T follicular helper cell (primary cell): ENCODE results near the gene NR6A1.

Experiments
- DNase-seq: peaks from one replicate; pipeline ENCODE4 v3.0.0-alpha.2; 2020; ENCODE audit warnings: low read depth

The NR6A1 gene

DNA sequence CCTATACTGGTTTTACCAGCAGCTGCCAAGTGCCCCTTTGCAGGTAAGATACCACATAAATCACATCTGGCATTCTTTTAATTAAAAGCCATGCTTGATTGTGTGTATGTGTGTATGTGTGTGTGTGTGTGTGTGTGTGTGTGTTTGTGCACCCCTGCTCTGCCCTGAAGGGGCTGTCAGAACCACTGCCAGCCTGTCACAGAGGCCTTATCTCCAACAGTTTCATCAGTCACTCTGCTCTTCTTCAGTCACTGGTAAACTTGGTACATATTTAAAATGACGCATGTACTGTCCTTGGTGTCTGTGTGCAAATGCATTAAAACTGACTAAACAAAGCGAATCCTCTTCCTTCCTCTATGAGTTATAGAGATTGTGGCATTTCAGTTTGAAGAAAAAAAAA, 244.9 kb downstream of the NR6A1 start:
- DNase-seq: no peak

DNA sequence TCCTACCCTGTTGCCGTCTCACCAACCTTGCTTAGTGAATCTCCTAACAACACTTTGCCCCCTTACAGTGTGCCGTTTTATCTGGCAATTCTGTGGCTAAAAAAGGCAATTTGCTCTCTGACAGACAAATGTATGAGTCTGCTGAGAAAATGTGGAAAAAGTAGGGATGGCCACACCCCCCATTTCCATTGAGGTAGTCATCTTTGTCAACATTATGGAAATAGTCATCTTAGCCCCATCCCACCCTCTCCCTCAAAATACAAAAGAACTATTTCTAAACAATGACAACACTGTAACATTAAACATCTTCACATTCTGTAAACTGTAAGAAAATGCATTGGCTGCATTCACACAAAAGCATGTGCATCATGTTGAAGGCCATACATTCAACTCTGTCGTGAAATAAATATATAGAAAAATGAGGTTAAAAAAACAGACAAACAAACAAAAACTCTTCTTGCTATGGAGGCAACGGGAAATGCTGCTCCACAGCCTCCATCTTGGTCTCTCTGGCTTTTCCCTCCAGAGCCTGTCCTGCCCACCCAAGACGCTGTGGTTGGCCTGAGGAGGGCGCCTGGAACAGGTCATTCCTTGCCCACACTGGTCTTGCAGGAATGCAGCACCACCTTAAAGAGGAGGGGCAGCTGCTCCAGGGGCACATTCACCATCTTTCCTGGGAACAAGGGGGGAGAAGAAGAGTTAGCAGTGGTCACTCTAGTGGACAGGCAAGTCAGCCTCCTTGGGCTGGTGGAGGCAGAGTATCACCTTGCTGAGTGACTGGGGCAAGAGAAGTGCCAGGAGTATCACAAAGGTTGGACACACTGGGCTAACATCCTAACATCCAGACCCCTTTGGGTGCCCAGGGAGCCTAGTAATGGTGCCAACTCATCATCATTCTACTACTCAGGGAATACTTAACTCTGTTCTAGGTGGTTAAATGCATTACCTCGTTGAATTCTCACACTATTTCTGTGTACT, 248.7 kb downstream of the NR6A1 start:
- DNase-seq: no peak

DNA sequence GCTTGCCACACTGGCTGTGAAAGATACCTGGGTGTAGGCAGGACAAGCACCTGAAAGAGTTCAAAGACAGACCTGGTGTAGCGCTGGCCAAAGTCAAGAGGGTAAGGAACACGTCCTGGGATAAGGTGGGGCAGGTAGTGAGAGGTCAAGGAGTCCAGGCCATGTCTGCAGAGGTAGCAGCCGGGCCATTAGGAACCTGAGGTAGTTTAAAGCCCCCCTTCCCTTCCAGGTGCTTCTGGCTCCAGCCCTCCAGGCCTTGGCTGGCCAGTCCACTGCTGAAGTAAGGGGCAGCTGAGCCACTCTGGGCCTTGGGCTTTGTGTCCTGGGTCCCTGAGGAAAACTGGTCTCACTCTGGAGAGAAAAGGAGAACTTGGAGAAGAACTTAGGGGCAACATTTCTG, 250.0 kb downstream of the NR6A1 start:
- no peak for DNase-seq

DNA sequence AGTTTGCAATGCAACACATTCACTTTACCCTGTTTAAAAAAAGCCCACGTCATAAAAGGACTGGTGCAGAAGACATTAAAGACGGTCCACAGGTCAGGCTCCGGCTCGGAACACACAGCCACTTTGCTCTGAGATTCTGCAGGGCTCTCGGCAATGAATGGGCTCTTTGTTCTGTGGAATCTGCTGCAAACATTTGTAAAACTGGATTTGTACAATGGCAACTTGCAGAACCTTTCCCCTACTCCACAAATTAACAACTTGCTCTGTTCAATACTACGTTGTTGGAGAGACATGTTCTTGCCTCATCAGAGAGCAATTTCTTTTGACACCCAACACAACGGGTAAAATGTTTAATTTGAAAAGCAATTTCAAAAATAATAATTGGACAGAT, 250.9 kb downstream of the NR6A1 start:
- no peak for DNase-seq

DNA sequence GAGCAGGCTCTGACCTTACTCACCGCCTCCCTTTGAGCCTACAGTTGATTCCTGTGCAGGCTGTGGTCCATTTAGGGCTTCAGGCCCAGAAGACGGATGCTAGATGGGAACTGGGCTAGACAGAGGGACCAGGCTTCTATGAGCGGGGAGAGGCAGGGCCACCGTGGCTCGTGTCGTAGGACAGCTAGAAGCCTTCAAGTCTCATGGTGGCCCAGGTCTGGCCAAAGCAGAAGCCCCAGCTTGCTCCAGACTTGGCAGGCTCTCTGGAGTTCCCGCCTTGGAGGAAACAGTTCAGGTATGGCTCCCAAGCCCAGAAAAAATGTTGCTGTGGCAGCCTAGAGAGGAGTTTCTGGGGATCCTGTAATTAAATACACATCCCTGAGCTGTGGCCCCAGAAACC, 253.0 kb downstream of the NR6A1 start:
- DNase-seq: no peak

DNA sequence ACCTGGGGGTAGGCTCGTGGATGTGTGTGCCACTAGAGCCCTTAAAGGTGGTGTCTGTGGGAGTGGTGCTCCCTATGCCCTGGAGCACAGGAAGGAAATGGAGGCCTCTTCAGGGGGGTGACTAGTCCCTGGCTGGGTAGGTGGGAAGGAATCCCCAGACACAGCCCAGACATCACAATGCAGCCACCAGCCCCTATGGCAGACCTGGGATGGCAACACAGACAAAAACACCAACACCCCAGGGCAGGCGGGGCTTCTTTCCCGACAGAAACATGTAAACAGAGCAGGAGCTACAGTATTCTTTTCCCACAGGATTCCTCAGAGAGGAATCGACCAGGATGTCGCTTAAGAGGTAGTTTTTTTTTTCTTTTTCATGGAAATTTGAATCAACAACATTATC, 253.5 kb downstream of the NR6A1 start:
- DNase-seq: no peak

DNA sequence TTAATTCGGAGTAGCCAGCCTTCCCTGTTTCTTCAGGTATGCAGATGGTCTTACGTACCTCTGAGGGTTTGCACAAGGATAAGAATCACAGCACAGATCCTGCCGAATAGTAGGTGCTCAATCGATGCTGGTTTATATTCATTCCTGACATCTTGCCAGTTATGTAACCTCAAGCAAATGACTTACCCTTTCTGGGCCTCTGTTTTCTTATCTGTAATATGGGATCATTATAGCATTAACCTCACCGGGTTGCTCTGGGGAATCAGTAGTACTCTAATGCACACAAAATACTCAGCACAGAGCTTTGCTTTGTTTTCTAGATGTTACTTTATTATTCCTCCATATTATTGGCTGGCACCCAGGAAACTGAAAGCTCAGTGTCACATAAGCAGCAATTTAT, 256.2 kb downstream of the NR6A1 start:
- DNase-seq: no peak

DNA sequence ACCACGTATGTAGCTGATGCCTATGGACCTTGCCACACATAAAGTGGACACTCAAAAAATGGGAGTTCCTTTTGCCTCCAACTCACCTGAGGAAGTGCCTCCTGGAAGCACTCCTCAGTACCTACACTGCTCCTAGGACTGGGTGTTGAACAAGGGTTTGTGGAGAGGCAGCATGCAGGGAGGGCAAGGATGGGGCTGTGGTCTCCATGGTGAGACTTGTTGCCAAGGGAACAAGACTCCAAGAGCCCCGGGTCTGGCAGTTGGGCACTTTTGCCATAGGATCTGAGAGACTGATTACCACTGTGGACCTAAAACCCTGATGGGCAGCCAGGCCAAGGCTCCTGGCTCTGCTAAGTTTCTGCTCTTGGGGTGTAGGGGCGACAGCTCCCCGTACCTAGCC, 257.0 kb downstream of the NR6A1 start:
- no peak for DNase-seq

DNA sequence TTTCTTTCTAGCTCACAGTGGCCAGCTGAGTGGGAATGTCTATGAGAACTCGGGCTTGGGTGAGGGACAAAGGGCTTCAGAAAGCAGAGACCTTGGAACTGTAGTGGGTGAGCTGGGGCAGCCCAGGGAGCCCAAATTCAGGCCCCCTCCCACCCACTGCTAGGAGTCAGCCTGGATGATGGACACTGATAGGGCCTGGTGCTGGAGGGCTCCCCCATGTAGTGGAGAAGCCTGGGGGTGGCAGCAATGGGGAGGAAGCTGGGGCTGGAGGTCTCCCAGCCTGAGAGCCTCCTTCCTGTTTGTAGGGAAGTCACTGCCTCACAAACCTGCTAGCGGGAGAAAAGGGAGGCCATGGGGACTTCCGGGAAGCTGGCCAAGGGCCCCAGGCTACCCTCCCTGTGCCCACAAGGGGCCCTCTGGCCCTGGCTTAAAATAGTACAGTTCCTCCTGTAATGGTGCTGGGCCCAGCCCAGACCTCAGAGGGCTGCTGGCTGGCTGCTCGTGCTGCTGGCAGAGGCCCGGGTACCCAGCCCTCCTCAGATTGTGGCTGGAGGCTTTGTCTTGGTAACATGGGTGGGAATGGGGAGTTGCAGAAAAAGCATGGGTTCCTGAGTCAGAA, 257.6 kb downstream of the NR6A1 start:
- no peak for DNase-seq

DNA sequence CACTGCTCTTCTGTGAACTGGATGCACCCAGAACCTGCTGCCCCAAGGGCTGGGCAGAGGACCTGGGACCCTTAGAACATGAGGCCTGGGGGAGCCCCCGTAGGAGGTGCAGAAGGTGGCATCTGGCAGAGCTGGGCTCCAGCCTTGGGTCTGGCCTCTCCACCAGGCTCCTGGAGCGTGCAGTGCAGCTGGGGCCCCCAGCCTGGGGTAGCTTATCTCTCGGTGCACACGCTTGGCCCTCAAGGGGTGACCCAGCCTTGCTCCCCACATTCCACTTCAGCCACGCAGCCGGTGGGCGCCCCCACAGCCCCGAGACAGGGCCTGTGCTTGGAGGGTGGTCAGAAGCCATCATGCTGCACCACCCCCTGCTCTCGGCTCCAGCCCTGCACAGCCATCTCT, 258.3 kb downstream of the NR6A1 start:
- DNase-seq: no peak

DNA sequence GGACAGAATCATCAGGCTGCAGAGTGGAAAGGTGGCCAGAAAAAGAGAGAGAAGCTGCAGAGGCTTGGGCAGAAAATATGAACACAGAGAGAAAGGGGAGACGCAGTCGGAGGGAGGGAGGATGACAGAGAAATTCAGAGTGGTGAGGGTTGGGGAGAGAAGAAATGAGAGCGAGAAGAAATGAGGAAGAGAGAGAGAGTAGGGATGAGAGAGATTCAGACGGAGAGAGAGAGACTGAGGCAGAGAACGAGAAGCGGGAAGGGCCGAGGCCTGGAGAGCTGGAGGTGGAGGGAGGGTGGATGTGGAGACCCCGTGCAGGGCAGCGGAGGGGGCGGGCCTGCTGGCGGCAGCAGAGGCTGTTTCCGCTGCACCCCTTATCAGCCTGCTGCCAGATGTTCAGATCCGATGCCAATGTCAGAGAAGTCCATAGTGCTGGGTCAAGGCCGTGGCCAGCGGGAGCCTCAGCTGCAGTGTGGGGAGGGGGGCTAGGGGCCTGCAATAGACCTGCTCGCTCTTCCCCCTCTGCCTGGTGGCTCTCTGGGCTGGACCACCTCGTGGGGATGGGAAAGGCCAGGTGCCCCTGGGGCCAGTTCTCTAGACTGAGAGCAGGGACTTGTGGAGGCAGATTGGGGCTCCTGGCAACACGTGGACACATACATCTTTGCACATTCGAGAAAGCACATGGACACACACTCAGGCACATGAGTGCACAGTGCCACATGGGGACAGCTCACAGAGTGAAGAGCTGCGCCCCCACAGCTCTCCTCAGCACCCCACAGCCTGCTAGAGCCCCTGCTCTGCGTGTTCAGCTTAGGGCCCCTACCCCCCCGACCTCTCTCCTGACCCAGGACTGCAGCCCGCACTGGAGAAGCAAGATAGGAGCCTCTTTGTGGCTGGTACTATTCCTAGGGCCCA, 259.0 kb downstream of the NR6A1 start:
- no peak for DNase-seq

DNA sequence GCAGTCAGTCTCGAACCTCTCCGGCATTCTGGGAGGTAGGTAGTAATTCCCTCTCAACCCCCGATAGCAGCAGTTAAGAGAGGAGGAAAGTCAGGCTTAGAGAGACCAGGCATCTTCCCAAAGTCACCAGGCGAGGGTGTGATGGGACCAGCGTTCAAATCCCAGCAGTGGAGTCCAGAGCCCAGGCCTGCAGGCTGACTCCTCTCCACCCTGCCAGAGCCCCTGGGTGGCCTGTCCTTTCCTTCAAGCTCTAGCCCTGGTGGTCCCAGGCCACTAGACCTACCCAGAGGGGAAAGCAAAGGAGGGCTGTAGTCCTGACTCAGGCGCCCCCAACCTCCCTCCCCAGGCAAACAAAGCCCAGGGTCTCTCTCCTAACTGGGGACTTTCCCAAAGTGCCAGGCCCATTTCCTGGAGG, 259.7 kb downstream of the NR6A1 start:
- no peak for DNase-seq

DNA sequence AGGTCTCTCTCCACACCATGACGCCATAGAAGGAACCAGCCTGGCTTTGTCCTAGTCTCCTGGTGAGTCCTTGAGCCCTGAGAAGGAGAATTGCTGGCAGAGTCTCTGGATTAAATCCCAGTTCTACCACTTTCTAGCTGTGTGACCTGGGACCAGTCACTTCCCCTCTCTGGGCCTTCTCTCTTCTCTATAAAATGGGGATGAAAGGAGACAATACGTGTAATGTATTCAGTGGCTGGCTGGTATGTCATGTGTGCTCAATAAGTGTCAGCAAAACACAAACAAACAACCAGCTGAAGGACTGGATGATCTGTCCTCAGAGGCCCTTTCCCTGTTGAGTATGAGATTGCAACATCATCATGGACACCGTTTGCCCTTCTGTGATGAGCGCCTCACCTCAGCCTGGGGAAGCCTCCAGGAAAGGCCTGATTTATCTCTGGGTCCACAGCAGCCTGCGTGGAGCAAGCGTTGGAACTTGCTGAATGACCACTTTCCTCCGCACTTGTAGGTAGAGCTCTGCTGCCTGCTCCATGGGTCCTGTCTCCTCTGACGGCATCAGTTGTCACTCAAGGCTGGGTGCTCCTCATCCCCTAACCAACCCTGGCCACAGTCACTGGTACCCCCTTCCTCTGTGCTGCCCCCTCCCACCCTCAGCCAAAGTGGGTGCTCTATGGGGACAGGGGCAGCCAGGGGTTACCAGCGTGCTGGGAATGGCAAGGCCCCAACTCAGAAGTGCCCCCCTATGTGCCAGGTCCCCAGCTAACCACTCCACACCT, 260.3 kb downstream of the NR6A1 start:
- DNase-seq: no peak

DNA sequence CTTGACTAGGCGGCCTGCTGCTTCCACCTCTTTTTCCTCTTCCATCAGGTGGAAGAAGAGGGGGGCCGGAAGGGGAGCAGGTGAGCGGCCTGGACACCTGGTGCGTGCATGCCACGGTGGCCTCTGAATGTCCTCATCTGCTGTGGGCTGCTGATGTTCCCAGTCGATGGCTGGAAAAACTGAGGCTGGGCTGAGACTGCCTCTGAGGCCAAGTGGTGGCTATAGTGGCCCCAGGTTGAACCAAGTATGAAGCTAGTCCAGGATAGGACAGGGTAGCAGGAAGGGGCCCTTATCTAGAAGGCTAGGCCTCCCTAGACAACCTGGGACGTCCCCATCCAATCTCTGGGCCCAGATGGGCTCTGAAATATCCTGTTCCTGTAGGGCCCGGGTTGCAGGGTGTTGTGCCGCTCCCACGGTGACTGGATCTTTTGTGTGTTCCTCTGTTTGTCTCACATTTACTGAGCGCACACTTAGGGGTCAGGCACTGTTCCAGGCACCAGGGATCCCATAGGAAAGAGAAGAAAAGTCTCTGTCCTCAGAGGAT, 263.2 kb downstream of the NR6A1 start:
- no peak for DNase-seq

DNA sequence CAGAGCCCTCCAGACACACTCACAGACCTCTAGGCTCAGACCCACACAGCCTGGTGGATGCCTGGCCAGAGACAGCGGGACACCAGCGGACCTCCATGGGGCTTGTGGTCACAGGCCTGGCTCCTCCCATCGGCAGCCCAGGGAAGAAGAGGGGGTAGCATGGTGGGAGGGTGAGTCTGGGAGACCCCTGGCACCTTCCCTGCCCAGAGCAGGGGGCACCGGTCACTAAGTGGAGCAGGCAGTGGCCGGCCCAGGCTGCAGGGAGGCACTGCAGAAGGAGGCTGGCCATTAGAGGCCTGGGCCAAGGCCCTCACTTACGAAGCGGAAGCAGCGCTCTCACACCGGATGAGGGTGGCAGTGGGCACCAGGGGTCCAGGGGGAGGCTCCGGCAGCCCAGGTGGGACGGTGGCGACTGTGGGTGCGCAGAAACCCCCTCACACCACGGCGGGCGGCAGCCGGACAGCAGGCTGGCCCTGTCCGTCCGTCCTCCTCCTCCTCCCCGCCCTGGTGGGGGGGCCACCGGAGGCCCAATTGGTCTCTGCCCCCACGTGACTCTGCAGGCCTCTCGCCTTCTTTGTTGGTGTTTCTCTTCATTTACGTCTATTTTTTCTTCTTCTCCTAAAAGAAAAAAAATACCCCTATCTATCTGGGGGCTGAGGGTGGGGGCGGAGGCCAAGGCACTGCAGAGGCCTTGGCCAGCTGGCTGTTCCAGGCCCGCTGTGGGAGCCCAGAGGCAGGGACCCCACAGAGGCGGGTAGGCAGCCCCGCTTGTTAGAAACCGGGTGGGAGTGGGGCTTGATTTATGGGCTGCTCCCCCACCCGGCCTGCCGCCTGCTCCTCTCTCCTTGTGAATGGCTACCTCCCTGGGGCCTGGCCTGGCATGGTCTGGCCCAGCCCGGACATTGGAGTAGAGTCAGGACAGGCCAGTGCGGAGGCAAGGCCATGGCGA, 263.9 kb downstream of the NR6A1 start, which contains the start of gene NR5A1:
NR5A1 (minus strand) TSS at position 469 of the 949 bp plus-strand sequence. CDS start 4,004 bp downstream, outside the sequence.
- no peak for DNase-seq

DNA sequence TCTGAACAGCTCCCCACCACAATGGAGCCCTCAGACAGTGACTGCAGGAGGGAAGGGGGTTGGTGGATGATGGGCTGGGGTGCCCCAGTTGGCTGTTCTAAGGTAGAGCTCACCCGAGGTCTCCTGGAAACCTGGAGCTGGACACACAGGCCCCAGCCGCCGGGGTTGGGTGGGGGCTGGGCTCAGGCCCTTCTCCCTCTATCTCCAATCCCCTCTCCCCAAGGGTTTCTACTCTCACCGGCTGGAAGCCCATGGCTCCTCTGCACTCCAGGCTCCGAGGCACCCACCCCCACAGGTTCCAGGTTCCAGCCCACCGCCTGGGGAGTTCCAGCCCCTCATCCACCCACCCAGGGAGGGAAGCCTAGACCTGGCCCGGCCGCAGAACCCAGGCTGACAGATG, 264.7 kb downstream of the NR6A1 start:
- no peak for DNase-seq

DNA sequence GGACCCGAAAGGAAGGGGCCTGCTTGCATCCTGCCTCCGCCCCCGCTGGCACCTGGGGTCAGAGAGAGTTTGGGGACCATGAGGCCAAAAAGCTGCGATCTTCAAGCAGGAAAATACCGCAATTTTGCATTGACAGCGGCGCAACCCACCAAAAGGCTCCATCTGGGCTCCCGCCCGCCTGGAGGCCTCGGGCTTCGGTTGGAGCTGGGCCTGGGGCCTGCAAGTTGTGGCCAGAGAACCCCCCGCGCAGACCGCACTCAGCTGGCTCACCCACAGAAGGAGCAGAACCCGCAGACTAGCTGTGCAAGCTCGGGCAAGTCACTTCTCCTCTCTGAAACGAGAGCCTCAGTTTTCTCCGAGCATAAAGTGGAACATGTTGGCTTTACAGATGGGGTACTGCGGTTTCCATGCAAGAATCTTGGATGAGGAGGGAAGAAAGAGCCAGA, 265.2 kb downstream of the NR6A1 start:
- DNase-seq: no peak

DNA sequence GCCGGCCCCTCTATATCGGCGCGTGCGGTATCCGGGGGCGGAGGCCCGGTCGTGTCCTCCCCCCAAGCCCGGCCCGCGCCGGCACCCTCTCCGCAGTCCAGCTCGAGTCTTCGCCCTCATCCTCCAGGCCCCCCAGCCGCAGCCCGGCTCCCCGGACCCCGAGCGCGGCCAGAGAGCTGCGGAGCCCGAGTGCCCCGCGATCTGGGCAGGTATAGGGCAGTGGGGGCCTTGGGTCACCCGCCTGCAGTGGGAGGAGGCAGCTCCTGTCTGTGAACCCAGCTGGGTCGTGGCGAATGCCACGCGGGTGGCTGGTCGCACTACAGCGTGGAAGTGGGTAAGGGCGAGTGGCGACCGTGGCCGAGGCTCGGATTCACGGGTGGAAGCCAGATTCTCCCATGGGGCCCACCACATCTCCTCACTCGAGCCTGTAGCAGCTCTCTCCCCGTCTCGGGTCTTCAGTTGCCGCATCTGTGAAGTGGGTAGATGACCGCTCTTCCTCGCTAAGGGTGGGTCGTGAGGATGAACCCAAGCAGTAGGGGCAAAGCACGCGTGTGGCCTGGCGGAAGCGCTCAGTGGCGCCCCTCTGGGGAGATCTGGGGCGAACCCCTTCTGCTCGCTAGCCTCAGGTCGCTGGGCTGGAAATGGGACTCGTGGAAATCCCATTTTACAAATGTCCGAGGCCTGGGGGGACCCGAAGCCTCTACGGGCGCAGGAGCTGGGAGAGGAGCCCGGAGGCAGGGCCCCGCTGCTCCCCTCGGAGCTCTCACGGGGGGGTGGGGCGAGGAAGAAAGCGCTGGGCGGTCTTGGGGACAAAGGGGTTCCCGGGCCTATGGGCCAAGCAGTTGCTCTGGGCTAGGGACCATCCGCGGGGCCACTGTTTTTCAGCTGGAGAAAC, 265.9 kb downstream of the NR6A1 start:
- no peak for DNase-seq

DNA sequence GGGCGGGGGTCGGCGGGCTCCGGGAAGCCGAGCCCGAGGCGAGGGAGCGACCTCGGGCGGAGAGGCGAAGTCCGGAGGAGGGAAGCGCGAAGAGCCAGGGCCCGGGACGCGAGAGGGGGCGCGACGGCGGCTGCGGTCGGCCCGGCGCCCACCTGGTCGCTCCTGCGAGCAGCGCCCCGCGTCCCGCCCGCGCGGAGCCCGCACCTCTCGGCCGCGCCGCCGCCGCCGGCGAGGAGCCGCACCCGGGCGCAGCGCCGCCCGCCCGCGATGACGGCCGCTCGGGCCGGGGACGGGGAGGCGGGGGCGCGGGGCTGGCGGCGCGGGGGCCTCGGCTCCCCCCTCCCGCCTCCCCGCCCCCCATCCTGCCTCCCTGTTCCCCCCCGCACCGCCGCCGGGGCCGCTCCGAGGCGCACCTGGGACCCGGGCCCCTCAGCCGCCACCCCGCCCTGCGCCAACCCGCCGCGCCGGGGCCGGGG, 266.5 kb downstream of the NR6A1 start:
- no peak for DNase-seq
